ENCODE measurements around the gene CRTAC1.

GRCh38 chr10:97889461-97890265 is 140.8 kb downstream of the CRTAC1 start:
- TF ChIP-seq POLR2A (IDR thresholded peaks at IDR 0.05) (no peak), POLR2AphosphoS5 (IDR thresholded peaks at IDR 0.05) (no peak), EP300 (IDR thresholded peaks at IDR 0.05) (no peak)
- TF ChIP-seq, protein P1, sequence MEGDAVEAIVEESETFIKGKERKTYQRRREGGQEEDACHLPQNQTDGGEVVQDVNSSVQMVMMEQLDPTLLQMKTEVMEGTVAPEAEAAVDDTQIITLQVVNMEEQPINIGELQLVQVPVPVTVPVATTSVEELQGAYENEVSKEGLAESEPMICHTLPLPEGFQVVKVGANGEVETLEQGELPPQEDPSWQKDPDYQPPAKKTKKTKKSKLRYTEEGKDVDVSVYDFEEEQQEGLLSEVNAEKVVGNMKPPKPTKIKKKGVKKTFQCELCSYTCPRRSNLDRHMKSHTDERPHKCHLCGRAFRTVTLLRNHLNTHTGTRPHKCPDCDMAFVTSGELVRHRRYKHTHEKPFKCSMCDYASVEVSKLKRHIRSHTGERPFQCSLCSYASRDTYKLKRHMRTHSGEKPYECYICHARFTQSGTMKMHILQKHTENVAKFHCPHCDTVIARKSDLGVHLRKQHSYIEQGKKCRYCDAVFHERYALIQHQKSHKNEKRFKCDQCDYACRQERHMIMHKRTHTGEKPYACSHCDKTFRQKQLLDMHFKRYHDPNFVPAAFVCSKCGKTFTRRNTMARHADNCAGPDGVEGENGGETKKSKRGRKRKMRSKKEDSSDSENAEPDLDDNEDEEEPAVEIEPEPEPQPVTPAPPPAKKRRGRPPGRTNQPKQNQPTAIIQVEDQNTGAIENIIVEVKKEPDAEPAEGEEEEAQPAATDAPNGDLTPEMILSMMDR (IDR thresholded peaks at IDR 0.05), result no peak
